HG03135 (cell line): ENCODE measurements around the gene TPGS2.
"Not testable (repeated sequence)": the region's sequence is repeated elsewhere in the genome, so short reads cannot be mapped to it uniquely, and the experiment has no call there.

Source experiments
- ATAC-seq: cut with Tn5 transposase; IDR thresholded peaks from one replicate; pipeline ENCODE4 v1.9.1; 2021; ENCODE audit warnings: mild to moderate bottlenecking, moderate library complexity; ENCODE audit not compliant: unreplicated experiment

Gene TPGS2

GRCh38 chr18:36826556-36826955, 2.2 kb downstream of the TPGS2 start:
- ATAC-seq: no peak

GRCh38 chr18:36825526-36825925, 3.3 kb downstream of the TPGS2 start:
- ATAC-seq: no peak

- no peak for ATAC-seq
Measured at GRCh38 chr18:36821681-36822080, 7.1 kb downstream of the TPGS2 start.

- no peak for ATAC-seq
Measured at GRCh38 chr18:36819621-36820020, 9.2 kb downstream of the TPGS2 start.

- ATAC-seq: no peak
Measured at GRCh38 chr18:36818652-36819051, 10.2 kb downstream of the TPGS2 start.

- no peak for ATAC-seq
Measured at GRCh38 chr18:36817039-36817438, 11.8 kb downstream of the TPGS2 start.

GRCh38 chr18:36816096-36816495, 12.7 kb downstream of the TPGS2 start:
- ATAC-seq: not testable (repeated sequence)

- no peak for ATAC-seq
Measured at GRCh38 chr18:36814994-36815393, 13.8 kb downstream of the TPGS2 start.

GRCh38 chr18:36813824-36814223, 15.0 kb downstream of the TPGS2 start:
- no peak for ATAC-seq

GRCh38 chr18:36813101-36813775, 15.6 kb downstream of the TPGS2 start:
- ATAC-seq: no peak

- no peak for ATAC-seq
Measured at GRCh38 chr18:36812678-36813077, 16.1 kb downstream of the TPGS2 start.

- ATAC-seq: no peak
Measured at GRCh38 chr18:36811955-36812354, 16.8 kb downstream of the TPGS2 start.

GRCh38 chr18:36811430-36811829, 17.4 kb downstream of the TPGS2 start:
- ATAC-seq: no peak

GRCh38 chr18:36809590-36810381, 19.0 kb downstream of the TPGS2 start:
- peak; percentile 90 for ATAC-seq

- no peak for ATAC-seq
Measured at GRCh38 chr18:36808681-36809080, 20.1 kb downstream of the TPGS2 start.

- no peak for ATAC-seq
Measured at GRCh38 chr18:36805105-36805504, 23.7 kb downstream of the TPGS2 start.

GRCh38 chr18:36798738-36799473, 29.9 kb downstream of the TPGS2 start:
- no peak for ATAC-seq

GRCh38 chr18:36792634-36793283, 36.0 kb downstream of the TPGS2 start:
- no peak for ATAC-seq

GRCh38 chr18:36786686-36787085, 42.1 kb downstream of the TPGS2 start:
- ATAC-seq: no peak

- ATAC-seq: no peak
Measured at GRCh38 chr18:36783792-36784191, 45.0 kb downstream of the TPGS2 start.

- ATAC-seq: no peak
Measured at GRCh38 chr18:36782710-36783109, 46.1 kb downstream of the TPGS2 start.
